GM12878 (cell line): ENCODE data around the gene YEATS4. TPM values are rescaled to one million over a fixed set of nuclear protein-coding genes. Genes with fewer than 3 reads are reported as not detected.

Source experiments
- ATAC-seq: fragments of 200-7000 bp; cut with Tn5 transposase; 3 replicates; pipeline ENCODE4 v1.9.1; 2020; ENCODE audit warnings: mild to moderate bottlenecking, moderate library complexity
- BruUV-seq: library from RNA; stranded (reverse); fragments of 400-500 nt; replicated peaks from 2 replicates; lab custom pipeline; 2021; lab: Mats Ljungman, UMichigan
- CTCF ChIA-PET: fragments of 300-600 bp; sonication (Branson Sonifier 250); formaldehyde crosslinking; extraction: SDS; loops from one replicate; lab custom pipeline; 2021; ENCODE audit warnings: inconsistent platforms; lab: Yijun Ruan, JAX
- POLR2A ChIA-PET: fragments of 350-600 bp; formaldehyde crosslinking; extraction: SDS; loops from one replicate; lab custom pipeline; 2021; ENCODE audit warnings: inconsistent platforms; lab: Charles Lee
- RAD21 ChIA-PET: fragments of 300-600 bp; sonication (Branson Sonifier 250); formaldehyde crosslinking; loops from one replicate; lab custom pipeline; 2023; ENCODE audit warnings: antibody characterized with exemption; ENCODE audit not compliant: unreplicated experiment; lab: Charles Lee
- SMC1A ChIA-PET: fragments of 300-600 bp; sonication (Branson Sonifier 250); formaldehyde crosslinking; loops from one replicate; lab custom pipeline; 2023; ENCODE audit not compliant: unreplicated experiment, uncharacterized antibody; lab: Charles Lee
- DNase-seq: peaks from one replicate; pipeline ENCODE4 v3.0.0-alpha.2; 2011; ENCODE audit warnings: low read depth, low spot score
- FAIRE-seq: peaks from 3 replicates; lab custom pipeline; 2011; peaks lifted over from hg19 to GRCh38; lab: Jason Lieb, UNC
- H2AFZ ChIP-seq: 2 replicates; pipeline ENCODE4 v1.6.0; 2011; ENCODE audit warnings: low read depth, low read length, control low read depth; ENCODE audit not compliant: control insufficient read depth
- H3K27ac ChIP-seq: 2 replicates; pipeline ENCODE4 v1.5.1; 2011; ENCODE audit warnings: control low read depth; ENCODE audit not compliant: control insufficient read depth, insufficient read depth
- H3K27me3 ChIP-seq, 2 experiments: replicated peaks in 1 of 2; 2 replicates each; pipeline versions ENCODE4 v1.6.0 to v1.6.1; 2011; ENCODE audit warnings: low read length in 1 of 2; ENCODE audit not compliant: control insufficient read depth in 2 of 2, insufficient read depth in 2 of 2
- H3K36me3 ChIP-seq, 2 experiments: 2 replicates each; pipeline ENCODE4 v1.5.1; 2011; ENCODE audit warnings: low read length in 1 of 2; ENCODE audit not compliant: control insufficient read depth in 2 of 2, insufficient read depth in 2 of 2
- H3K4me1 ChIP-seq: 2 replicates; pipeline ENCODE4 v1.6.1; 2011; ENCODE audit warnings: mild to moderate bottlenecking, low read length, moderate library complexity, mixed read lengths; ENCODE audit not compliant: control insufficient read depth, insufficient read depth
- H3K4me2 ChIP-seq: 2 replicates; pipeline ENCODE4 v1.6.0; 2011; ENCODE audit warnings: control low read depth; ENCODE audit not compliant: control insufficient read depth, insufficient read depth
- H3K4me3 ChIP-seq: fragments of 200-600 bp; sonication (generic); 2 replicates; pipeline ENCODE4 v1.5.1; 2016
- H3K79me2 ChIP-seq: 2 replicates; pipeline ENCODE4 v1.6.0; 2011; ENCODE audit warnings: low read length; ENCODE audit not compliant: control insufficient read depth, insufficient read depth
- H3K9ac ChIP-seq: 2 replicates; pipeline ENCODE4 v1.8.0; 2011; ENCODE audit warnings: low read length, control low read depth, mixed read lengths; ENCODE audit not compliant: control insufficient read depth, insufficient read depth
- H3K9me3 ChIP-seq: replicated peaks from 3 replicates; pipeline ENCODE4 v1.5.1; 2011; ENCODE audit warnings: mild to moderate bottlenecking, low read length; ENCODE audit not compliant: control insufficient read depth, insufficient read depth
- H4K20me1 ChIP-seq: 2 replicates; pipeline ENCODE4 v1.6.0; 2011; ENCODE audit not compliant: control insufficient read depth, insufficient read depth
- BHLHE40 ChIP-seq, 2 experiments: fragments of 450-650 bp in 1 of 2; IDR thresholded peaks; 2 replicates each; pipeline ENCODE4 v1.6.1; 2011 to 2017; ENCODE audit warnings: low read depth in 2 of 2, borderline replicate concordance in 1 of 2, improper control_type of control experiment in 1 of 2, low read length in 1 of 2, mild to moderate bottlenecking in 1 of 2
- CBX3 ChIP-seq: fragments of 200-600 bp; sonication (generic); IDR thresholded peaks from 2 replicates; pipeline ENCODE4 v1.6.1; 2016; ENCODE audit warnings: low read depth, borderline replicate concordance
- DPF2 ChIP-seq: fragments of 450-650 bp; IDR thresholded peaks from 2 replicates; pipeline ENCODE4 v1.6.1; 2017; ENCODE audit warnings: mild to moderate bottlenecking
- IKZF2 ChIP-seq, 2 experiments: fragments of 450-650 bp; IDR thresholded peaks; 2 replicates each; pipeline ENCODE4 v1.6.1; 2017; ENCODE audit warnings: mild to moderate bottlenecking in 2 of 2, moderate library complexity in 2 of 2
- SMARCA5 ChIP-seq: fragments of 450-650 bp; IDR thresholded peaks from 2 replicates; pipeline ENCODE4 v1.6.1; 2017; ENCODE audit warnings: mild to moderate bottlenecking
- ZNF274 ChIP-seq: IDR thresholded peaks from one replicate; pipeline ENCODE4 v1.8.0; 2011; ENCODE audit not compliant: insufficient read length, insufficient read depth
- ZNF622 ChIP-seq: fragments of 450-650 bp; IDR thresholded peaks from 2 replicates; pipeline ENCODE4 v1.6.1; 2017; ENCODE audit warnings: mild to moderate bottlenecking, inconsistent platforms
- WGBS: methylation state at CpG from one replicate; pipeline ENCODE4 v1.1.6; 2016; ENCODE audit warnings: low lambda C conversion rate; ENCODE audit not compliant: insufficient replicate concordance, insufficient coverage; ENCODE audit errors: missing lambda C conversion rate; 5-methylcytosine and 5-hydroxymethylcytosine counted together
- in situ Hi-C: fragments of 300-500 bp; cut with MboI; formaldehyde crosslinking; loops from 9 replicates; pipeline ENCODE4 v1.14.3; 2018; ENCODE audit warnings: mixed read lengths
- intact Hi-C: fragments of 100-400 bp; cut with micrococcal nuclease; formaldehyde crosslinking; loops from one replicate; pipeline ENCODE4 v1.14.2; 2022; ENCODE audit not compliant: unreplicated experiment
- polyA plus RNA-seq, 11 experiments: library from polyadenylated mRNA; depleted of rRNA in 4 of 11; unstranded in 6 of 11; stranded (reverse) in 5 of 11; fragments of >200 nt; fragmentation: Nextera tagmentation in 4 of 11; fragmentation: Illumina TruSeq in 1 of 11; extraction: Ambion mirVana in 4 of 11; extraction: Trizol in 1 of 11; gene quantifications; 1 replicate in 1 of 11; 2 replicates in 10 of 11; pipeline versions ENCODE4 v1.2.1 to v1.2.3, GENCODE V29; 2011 to 2016; ENCODE audit warnings: inconsistent platforms in 2 of 11, missing spikeins in 2 of 11, low read depth in 1 of 11
- total RNA-seq, 4 experiments: library from RNA; depleted of rRNA in 3 of 4; stranded (reverse); fragments of >200 nt in 3 of 4; fragmentation: Illumina TruSeq in 1 of 4; extraction: Trizol in 1 of 4; gene quantifications; 2 replicates each; pipeline versions ENCODE4 v1.2.1 to v1.2.3, GENCODE V29; 2013 to 2021
- TF ChIP-seq, protein P1 (sequence below): IDR thresholded peaks from 2 replicates; pipeline ENCODE4 v1.6.1; 2012; ENCODE audit warnings: low read depth, low read length, improper control_type of control experiment
- TF ChIP-seq, protein P2 (sequence below): IDR thresholded peaks from 2 replicates; pipeline ENCODE4 v1.6.1; 2012; ENCODE audit warnings: low read depth, low read length, improper control_type of control experiment

The YEATS4 gene
- total and polyA plus RNA-seq, 10 of the 15 experiments (the other 5 are each of a cell fraction or from before 2014, with no cell fraction given), result 23.8 to 45.4 (median 36.8) TPM

- TF ChIP-seq BHLHE40 (IDR thresholded peaks at IDR 0.05; ENCODE audit: borderline replicate concordance in 1 of 2, low read depth in 2 of 2, low read length in 1 of 2), result no peak
- no peak for TF ChIP-seq DPF2
- no peak for TF ChIP-seq IKZF2 (IDR thresholded peaks at IDR 0.05)
- TF ChIP-seq CBX3, result no peak
- TF ChIP-seq, protein P1, sequence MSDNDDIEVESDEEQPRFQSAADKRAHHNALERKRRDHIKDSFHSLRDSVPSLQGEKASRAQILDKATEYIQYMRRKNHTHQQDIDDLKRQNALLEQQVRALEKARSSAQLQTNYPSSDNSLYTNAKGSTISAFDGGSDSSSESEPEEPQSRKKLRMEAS, result no peak
- TF ChIP-seq, protein P2, sequence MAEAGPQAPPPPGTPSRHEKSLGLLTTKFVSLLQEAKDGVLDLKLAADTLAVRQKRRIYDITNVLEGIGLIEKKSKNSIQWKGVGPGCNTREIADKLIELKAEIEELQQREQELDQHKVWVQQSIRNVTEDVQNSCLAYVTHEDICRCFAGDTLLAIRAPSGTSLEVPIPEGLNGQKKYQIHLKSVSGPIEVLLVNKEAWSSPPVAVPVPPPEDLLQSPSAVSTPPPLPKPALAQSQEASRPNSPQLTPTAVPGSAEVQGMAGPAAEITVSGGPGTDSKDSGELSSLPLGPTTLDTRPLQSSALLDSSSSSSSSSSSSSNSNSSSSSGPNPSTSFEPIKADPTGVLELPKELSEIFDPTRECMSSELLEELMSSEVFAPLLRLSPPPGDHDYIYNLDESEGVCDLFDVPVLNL, result no peak
- no peak for TF ChIP-seq SMARCA5
- TF ChIP-seq ZNF274, result no peak
- TF ChIP-seq ZNF622, result no peak
- TF ChIP-seq, all 136 proteins: peak for 0
- ATAC-seq, result no peak
- no peak for FAIRE-seq
- WGBS, result 100% methylated on average over 2 of the region's 2 CpGs
- no peak overlapping the region for H2AFZ ChIP-seq
- DNase-seq, result no peak
- ChIA-PET SMC1A (no interaction called here), RAD21 (no interaction called here), POLR2A (no interaction called here), CTCF (no interaction called here)
- H3K79me2 ChIP-seq, result no peaks in the 10 kb centered on the region
- H3K9ac ChIP-seq, result no peak overlapping the region
- intact Hi-C loops (no loop called here), in situ Hi-C loops (no loop called here)
- H3K4me2 ChIP-seq, result no peak overlapping the region
- H4K20me1 ChIP-seq, result no peaks in the 10 kb centered on the region
- no peak overlapping the region for H3K27ac ChIP-seq
- no peaks in the 10 kb centered on the region for H3K36me3 ChIP-seq
- H3K4me3 ChIP-seq, result no peak overlapping the region
- H3K27me3 ChIP-seq, result no peaks in the 10 kb centered on the region
- H3K4me1 ChIP-seq, result no peaks in the 10 kb centered on the region
- no peaks in the 10 kb centered on the region for H3K9me3 ChIP-seq
- no TSS peak for BruUV-seq
Observed at GRCh38 chr12:69406217-69406616, 46.7 kb downstream of the YEATS4 start.
